ENCODE measurements around the gene RDH5.

Gene RDH5

DNA sequence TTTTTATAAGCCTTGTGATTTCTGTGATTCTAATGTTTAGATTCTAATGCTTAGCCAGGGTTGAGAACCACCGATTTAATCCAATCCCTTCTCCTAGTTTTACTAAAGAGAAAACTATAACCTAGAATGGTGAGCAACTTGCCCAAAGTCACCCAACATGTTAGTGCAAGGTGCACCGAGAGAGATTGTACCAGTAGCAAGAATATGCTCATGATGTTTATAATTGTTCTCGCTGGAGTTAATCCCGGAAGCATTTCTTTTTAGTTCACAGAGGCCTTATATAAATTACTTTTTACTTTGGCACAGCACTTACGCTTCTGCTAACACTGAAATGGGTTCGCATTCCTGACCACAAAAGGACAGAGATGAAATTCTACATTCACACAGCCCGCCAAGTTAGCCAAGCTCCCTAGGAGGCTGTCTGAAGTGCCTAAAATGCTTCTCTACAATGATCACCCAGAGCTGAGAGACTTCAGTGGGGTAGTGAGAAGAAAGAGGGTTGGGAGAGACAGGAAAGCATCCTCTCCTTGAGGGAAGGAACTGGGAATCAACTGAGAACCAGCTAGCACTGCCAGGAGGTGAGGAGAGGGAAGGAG lies 4.9 kb upstream of the RDH5 start:
- DNase-seq = no peak

DNA sequence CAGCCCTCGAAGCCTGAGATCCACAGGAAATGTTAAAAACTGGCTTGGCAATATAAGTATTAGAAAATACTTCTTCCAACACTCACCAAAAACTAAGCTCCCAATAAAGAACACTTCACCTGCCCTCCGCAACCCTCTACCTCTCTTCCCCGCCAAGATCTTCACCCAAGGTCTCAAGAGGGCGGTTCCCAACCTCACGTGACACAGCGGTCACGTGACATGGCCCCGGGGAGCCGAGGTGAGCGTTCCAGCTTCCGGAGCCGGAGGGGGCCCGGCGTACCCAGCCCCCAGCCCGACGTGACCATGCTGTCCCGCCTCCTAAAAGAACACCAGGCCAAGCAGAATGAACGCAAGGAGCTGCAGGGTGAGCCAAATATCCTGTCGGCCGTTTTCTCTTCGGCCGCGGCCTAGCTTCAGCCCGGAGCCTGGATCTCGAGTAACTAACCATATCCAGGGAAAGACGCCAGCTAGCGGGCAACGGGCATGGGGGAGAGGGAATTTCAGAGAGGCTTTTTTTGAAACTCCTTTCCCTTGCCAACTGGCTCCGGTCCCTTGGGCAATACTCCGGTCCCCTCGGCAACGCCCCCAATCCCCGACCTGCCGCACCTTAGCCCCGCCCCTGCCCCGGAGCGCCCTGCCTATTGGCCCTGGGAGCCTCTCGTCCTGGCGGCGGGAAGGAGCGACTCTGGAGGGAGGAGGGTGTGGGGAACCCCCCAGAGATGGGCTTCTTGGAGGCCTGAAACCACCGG lies 4.2 kb upstream of the RDH5 start, which contains the start of gene BLOC1S1:
BLOC1S1 (plus strand) TSS at position 214 of the 749 bp plus-strand sequence; CDS start at position 220, 6 bp downstream.
- peak; percentile 73 for DNase-seq

DNA sequence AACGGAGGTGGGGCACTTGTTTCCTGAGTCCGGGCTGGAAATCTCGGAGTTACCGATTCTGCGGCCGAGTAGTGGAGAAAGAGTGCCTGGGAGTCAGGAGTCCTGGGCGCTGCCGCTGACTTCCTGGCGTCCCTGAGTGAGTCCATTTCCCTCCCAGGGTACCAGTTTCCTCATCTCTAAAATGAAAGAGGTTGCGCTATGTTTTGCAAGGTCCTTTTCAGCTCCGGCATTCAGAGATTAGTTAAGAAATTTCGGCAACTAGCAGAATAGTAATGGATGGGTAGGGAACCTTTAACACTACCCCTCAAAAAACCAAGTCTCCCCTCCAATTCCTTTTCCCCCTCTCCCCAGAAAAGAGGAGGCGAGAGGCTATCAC lies 3.6 kb upstream of the RDH5 start:
- no peak for DNase-seq

DNA sequence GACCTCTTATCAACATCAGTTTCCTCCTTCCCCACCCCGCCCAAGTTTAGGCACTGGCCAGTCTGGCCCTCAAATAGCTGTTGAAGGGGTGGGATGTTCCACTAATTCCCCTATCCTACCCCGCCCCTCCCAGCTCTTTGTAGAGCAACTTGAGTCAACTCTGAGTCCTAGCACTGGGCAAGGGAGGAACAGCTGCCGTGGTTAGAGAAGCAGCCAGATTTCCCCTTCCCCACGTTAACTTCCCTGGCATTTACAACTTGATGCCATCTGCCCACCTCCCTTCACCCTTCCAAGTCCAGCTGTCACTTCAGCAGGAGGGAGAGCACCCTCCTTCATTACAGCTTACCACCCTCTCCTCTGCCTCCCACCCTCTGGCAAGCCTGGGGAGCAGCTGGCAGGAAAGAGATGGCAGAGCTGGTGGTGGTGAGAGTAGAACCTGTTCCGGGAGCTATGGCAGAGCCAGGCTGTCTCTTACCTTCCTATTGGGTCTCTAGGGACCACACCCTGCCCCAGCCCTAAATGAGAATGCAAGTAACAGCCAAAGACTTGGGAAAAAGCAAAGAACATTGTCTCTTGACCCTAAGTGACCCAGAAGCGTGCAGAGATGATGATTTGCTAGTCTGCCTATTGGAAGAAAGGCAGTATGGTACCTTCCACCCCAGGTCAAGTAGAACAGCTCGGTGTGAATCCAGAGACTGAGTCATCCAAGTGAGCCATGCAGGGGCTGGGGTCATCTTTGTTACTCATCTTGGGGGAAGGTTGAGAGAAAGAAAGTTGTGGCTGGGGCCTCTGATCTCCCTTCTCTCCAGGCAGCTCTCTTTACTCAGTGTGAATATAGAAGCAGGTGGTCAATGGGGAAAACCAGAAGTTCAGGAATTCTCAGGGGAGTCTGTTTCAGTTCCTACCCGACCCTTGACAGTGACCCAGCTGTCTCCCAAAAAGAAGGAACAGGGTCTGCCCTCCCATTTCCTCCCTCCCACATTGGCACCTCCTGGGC lies 2.9 kb upstream of the RDH5 start:
- peak; percentile 98 for DNase-seq

DNA sequence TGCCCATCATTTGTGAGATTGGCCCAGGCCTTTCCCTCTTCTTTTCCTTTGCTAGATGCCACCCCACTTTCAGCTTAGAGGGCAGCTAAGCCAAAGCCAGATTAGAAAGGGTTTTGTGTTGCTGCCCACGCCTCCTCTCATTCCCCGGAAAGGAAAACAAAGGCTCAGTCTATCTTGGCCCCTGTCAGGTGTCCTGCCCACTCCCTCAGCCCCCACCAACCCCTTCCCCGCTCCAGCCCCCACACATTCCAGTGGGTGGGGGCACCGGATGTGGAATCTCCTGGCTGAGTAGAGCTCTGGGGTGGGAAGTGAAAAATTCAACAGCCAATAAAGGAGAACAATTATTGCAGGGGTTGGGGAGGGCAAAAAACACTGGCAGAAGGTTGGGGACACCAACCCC lies 2.2 kb upstream of the RDH5 start:
- no peak for DNase-seq

DNA sequence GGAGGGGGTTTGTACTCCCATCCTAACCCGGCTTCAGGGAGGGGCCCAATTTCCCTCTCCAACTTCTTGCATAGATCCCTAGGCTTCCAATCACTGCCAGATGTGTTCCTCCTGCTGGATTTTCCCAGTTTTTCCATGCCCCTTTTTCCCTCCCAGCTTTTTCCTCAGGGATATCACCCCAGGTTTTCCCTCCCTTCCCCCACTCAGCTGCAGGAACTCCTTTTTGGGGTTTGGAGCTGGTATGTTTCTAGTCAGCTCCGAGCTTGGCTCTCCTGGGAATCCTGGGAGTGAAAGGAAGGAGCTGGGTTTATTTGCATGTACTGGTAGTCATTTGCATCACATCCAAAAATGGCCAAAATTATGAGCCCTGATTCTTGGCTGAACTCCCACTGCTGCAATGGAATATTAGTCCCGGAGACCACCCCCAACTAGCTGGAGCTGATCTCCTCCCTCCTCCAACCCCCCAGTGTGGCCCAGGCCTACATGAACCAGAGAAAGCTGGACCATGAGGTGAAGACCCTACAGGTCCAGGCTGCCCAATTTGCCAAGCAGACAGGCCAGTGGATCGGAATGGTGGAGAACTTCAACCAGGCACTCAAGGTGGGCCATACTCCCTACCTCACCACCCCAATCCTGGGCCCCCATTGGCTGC lies 1.4 kb upstream of the RDH5 start:
- no peak for DNase-seq

DNA sequence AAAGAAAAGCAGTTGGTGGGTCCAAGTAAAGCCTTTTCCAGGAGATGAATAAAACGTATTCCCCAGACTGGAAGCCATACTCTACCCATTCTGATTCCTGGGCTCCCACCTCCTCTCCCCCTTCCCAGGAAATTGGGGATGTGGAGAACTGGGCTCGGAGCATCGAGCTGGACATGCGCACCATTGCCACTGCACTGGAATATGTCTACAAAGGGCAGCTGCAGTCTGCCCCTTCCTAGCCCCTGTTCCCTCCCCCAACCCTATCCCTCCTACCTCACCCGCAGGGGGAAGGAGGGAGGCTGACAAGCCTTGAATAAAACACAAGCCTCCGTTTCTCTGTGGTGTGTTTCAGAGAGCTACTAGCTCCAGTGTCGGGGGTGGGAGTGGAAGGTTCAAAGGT lies 822 bp upstream of the RDH5 start:
- no peak for DNase-seq

DNA sequence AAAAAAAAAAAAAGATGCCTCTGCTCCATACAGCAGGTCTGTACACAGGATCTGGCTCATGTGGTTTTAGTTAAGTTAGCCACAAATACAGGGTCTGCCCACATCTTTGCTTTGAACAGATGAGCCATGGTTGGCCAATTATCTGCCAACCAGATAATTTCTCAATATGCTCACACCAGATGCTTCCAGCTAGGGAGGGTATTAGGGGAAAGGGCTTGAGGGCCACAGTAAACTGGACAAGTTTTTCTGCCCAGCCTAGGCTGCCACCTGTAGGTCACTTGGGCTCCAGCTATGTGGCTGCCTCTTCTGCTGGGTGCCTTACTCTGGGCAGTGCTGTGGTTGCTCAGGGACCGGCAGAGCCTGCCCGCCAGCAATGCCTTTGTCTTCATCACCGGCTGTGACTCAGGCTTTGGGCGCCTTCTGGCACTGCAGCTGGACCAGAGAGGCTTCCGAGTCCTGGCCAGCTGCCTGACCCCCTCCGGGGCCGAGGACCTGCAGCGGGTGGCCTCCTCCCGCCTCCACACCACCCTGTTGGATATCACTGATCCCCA lies 776 bp downstream of the RDH5 start:
- peak; percentile 93 for DNase-seq

DNA sequence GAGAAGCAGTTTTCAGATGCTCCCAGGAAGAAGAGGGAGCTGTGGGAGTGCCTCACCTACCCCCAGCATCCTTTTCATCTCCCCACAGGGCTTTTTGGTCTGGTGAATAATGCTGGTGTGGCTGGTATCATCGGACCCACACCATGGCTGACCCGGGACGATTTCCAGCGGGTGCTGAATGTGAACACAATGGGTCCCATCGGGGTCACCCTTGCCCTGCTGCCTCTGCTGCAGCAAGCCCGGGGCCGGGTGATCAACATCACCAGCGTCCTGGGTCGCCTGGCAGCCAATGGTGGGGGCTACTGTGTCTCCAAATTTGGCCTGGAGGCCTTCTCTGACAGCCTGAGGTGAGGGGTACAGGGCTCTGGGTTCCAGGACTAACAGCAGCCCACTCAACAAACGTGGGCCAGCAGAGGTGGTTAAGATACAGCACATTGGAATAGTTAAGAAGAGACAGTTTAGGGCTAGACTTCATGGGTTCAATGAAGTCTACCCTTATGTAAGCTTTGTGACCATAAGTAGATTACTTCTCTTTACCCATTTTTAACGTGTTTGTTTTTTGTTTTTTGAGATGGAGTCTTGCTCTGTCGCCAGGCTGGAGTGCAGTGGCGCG lies 1.5 kb downstream of the RDH5 start:
- DNase-seq = no peak

DNA sequence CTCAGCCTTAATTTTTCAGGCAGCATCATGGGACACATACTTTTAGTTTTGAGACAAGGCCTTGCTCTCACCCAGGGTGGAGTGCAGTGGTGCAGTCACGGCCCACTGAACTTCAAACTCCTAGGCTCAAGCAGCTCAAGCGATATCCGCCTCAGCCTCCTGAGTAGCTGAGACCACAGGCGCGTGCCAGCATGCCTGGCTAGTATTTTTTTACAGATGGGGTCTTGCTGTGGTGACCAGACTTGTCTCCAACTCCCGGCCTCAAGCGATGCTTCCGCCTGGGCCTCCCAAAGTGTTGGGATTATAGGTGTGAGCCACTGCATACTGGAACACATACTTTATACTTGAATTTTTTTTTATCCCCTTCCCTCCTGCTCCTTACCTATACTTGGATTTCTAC lies 2.8 kb downstream of the RDH5 start:
- DNase-seq = no peak

DNA sequence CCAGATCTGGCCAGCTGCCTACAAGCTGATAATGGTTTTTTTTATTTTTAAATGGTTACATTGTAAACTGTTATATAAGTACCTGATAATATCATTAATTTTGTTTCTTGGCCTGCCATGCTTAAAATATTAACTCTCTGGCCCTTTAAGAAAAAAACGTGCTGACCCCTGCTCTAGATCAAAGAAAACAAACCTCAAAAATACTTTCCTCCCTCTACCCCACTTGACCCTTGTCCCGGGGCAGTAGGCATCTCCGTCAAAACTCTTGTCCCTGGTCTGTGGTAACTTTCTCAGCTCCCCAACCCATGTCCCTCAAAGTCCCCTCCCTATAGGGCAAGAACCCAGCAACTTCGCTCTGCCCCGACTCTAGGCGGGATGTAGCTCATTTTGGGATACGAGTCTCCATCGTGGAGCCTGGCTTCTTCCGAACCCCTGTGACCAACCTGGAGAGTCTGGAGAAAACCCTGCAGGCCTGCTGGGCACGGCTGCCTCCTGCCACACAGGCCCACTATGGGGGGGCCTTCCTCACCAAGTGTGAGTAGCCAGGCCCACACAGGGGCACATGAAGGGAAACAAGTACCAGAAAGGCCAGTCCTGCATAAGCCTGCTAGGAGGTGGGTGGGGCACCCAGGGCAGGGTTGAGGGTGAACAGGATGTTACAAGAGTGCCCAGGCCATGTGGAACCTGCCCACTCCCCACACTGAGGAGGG lies 3.5 kb downstream of the RDH5 start:
- DNase-seq = no peak

DNA sequence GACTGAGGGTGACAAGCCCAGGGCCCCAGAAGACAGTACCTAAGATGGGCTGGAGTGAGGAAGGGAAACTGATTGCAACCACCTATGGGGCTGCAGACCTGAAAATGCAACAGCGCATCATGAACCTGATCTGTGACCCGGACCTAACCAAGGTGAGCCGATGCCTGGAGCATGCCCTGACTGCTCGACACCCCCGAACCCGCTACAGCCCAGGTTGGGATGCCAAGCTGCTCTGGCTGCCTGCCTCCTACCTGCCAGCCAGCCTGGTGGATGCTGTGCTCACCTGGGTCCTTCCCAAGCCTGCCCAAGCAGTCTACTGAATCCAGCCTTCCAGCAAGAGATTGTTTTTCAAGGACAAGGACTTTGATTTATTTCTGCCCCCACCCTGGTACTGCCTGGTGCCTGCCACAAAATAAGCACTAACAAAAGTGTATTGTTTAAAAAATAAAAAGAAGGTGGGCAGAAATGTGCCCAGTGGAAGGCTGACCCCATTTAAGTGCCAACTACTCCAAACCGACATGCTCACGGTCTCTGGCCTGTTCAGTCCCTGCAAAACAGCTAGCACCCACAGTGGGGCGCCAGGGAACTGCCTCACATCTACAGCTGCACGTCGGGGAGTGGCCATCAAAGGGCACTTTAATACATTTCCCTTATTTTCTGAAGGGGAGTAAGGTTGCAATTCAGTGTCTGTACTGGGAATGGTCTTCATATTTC lies 4.2 kb downstream of the RDH5 start:
- no peak for DNase-seq

DNA sequence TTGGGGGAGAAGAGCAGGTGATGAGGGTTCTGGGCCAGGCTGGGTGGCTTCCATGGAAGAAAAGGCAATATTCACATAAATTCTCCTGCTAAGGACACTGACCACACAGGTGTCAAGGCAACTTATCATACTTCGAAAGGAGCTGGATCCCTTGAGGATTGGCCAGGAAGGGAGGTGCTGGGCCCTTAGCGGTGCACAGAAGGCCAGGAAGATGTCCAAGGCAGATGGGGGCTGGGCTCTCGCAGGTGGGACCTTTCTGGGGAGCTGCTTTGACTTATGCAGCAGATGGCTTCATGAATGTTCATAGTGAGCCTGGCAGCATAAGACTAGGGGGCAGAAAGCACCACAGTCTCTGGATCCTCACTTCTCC lies 4.7 kb downstream of the RDH5 start:
- DNase-seq = no peak

DNA sequence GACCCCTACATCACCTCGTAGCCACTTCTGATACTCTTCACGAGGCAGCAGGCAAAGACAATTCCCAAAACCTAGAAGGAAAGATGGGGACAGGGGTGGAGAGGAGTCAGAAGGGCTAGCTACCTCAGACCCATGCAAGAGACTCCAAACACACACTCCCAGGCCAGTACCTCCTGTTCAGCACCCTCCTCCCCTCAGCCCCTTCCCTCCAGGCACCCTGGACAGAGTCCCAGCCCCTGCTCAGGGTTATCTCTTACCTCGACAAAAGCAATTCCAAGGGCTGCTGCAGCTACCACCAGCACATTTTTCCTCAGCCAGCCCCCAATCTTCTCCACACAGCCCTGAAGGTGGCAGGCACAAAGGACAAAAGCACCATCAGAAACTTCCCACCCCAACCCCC lies 5.4 kb downstream of the RDH5 start:
- DNase-seq = no peak

DNA sequence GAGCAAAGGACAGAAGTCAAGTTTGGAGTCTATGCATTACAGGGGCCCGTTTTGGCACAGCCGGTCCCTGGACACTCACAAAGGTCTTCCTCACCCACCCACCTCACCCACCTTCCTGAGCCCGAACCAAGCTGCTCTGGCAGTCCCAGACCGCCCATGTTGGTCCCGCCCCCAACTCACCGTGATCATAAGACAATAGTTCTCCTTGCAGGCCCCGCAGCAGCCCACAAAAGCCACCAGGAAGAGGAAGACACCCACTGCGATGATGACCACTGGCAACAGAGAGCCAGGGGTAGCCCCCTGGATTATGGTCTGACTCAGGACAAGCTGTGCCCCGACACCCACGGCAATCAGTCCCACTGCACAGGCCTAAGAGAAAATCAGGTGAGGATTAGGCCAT lies 6.8 kb downstream of the RDH5 start:
- DNase-seq = no peak

DNA sequence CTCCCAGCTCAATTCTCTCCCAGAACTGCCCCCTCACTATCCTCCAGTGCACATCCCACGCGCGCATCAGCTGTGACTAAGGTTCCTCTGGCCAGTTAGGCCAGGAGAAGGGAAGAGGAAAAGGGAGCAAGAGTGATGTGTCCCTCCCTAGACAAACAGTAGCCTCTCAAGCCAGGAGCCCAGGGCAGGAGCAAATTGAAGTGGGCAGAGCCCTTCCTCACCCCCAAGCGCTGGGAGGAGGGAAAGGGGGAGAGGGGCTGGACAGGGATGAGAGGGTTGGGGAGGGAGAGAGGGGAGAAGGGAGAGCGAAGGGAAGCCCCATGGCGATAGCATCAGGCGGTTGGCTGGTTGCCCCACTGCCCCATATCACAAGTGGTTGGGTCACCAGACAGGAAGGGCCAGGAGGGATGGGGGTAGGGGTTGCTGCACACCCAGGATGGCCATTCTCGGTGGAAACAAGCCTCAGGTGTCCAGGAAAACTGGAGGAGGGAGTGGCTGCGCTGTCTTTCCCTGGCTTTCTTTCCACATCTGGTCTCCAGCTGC lies 7.5 kb downstream of the RDH5 start:
- DNase-seq = no peak

DNA sequence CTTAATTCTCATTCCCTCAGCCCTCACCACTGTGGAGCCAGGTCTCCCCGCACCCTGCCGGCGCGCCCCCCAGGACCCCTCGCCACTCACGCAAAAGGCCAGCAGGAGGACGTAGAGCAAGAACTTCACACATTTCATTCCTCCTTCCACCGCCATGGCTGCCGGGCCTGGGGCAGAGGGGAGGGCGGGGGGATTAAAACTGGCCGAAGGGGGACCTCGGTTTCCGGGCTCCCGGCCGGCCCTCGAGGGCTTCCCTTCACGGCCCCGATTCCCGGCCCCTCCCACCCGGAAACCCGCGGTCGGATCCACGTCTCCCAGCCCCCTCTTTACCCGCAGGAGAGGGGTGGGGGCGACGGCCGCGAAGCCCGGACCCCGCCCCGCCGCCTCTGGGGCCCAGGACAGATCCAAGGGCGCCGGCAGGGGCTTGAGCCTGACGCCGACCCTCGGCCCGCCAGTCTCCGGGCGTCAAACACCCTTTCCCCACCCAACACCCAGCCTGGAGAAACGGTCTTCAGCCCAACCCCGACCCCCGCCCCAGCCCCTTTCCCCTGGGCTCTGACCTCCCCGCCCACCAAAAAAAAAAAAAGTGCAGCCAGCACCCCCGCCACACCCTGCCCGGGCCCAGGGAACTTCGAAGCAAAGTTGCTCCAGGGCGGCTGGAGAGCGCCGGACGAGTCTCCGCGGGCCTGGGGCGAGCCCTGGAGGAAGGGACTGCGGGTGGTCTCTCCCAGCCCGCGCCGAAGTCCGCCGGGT lies 8.2 kb downstream of the RDH5 start:
- DNase-seq = no peak

DNA sequence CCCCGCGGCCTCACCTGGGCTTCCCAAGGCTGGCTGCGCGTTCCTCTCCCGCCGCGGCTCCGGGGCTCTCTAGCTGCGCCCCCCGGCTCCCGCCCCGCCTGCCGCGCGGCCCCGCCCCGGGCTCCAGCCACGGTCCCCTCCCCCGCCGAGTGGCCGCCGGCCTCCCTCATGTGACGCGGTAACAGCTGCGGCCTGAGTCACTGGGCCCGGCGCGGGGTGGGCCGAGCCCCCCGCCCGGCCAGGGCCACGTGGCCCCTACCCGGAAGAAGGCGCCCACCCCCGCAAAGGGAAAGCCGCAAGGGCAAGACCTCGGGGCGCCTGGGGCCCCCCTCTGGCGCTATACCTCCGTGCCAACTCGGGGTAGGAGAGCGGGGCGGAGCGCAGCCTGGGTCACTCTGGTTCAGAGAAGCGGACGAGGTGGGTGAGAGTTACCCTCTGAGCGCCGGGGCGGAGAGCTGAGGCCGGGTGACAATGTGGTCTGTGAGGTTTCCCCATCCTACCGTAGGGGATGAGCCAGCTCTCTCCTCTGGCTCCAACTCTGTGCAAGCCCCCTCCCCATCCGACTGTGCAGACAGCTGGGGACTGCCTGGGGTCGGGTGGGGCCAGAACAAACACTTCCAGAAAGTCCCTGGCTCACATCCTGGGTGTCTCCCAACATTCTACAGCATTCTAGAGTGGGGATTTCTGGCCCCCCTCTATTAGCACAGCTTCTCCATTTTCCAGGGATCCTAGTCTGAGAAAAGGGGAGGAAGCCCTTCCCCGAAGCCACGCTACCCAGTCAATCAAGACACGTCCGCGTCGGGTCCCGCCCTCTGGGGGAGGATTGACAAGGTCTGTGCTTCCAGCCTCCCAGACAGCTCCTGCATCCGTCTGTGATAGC lies 9.0 kb downstream of the RDH5 start, which contains the start of gene CD63:
CD63 (minus strand) TSS at position 71 of the 880 bp plus-strand sequence. CDS start 668 bp downstream, outside the sequence.
- DNase-seq = peak; percentile 68
